C4-2B (cell line): ENCODE data around the gene HBM.
"Not testable (repeated sequence)": the region's sequence is repeated elsewhere in the genome, so short reads cannot be mapped to it uniquely, and the experiment has no call there.

Source experiments
- CTCF ChIP-seq: fragments of 450-650 bp; conservative IDR thresholded peaks from 2 replicates; pipeline ENCODE4 v1.5.1; 2017; ENCODE audit warnings: mild to moderate bottlenecking
- ZFX ChIP-seq: fragments of 450-650 bp; IDR thresholded peaks from 2 replicates; pipeline ENCODE4 v1.6.1; 2017

GRCh38 chr16:173928-174769, 8.4 kb downstream of the HBM start:
- TF ChIP-seq CTCF, ZFX: not testable (repeated sequence)
